KOPT-K1 (cell line): ENCODE results near the gene COPS8.

Experiments
- H3K27ac ChIP-seq: fragments of 200-600 bp; sonication (generic); 2 replicates; pipeline ENCODE4 v1.5.1; 2016; ENCODE audit warnings: antibody characterized with exemption, mild to moderate bottlenecking, low read depth, low read length; ENCODE audit not compliant: poor library complexity, severe bottlenecking
- H3K36me3 ChIP-seq: fragments of 200-600 bp; sonication (generic); 2 replicates; pipeline ENCODE4 v1.5.1; 2017; ENCODE audit warnings: antibody characterized with exemption, mild to moderate bottlenecking, low read length, moderate library complexity; ENCODE audit not compliant: insufficient read depth
- H3K9me3 ChIP-seq: fragments of 200-600 bp; sonication (generic); 2 replicates; pipeline ENCODE4 v1.5.1; 2017; ENCODE audit warnings: antibody characterized with exemption, low read length, mild to moderate bottlenecking; ENCODE audit not compliant: insufficient read depth, poor library complexity, severe bottlenecking

COPS8 gene

DNA sequence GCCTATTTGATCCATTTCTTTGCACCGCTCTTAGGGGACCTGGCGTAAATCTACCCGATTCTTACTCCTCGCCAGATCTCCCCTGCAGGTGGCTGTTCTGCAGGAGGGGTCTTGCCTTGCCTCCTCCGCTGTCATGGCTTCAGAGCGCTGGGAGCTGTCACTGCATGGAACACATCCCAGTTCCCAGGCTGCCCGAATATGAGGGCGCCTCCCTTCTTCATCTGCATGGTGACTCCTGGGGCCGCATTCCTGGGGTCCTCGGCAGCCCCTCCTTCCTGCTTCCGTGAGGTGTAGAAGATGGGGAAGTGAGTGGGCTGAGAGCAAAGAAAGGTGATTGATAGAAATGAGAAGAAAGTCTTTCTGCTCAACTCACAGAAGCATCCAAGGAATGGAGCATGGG, 27.3 kb upstream of the COPS8 start:
- H3K27ac ChIP-seq = no peak overlapping the region

DNA sequence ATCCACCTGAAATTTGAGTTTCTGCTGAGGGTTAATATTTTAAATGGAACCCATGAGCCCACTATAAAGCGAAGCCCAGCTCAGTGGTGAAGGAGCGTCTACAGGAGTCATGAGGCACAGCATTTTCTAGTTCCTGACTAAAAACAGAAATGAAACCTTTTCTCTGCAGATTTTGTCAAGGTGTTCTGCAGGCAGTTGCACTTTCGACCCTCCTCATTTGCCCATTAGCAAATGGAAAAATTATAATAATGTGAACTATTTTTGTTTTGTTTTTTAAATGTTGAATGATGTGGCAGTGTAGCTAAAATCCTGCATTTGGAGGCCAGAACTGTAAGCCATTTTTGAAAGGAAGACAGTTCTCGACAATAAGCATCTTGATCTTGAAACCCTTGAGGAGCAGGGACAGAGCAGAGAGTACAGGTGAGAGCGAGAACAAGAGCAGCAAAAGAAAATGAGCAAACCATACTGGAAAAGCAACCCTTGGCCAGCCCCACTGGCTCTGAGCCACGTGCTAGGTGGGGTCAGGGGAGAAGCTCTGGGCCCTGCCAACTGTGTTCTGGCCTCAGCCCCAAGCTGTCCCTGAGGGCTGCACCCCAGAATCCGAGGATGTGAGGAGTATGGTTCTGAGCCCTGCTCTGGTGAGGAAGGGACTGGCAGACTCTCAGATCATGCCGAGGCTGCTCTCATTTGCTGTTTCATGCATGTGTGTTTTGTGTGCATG, 26.4 kb upstream of the COPS8 start:
- H3K27ac ChIP-seq = no peak overlapping the region
- H3K9me3 ChIP-seq = no peaks in the 10 kb centered on the region
- H3K36me3 ChIP-seq = no peaks in the 10 kb centered on the region

More for the DNA sequence above, 27.3 kb upstream of the COPS8 start:
- Histone ChIP-seq H3K36me3 (no peaks in the 10 kb centered on the region), H3K9me3 (no peaks in the 10 kb centered on the region)

DNA sequence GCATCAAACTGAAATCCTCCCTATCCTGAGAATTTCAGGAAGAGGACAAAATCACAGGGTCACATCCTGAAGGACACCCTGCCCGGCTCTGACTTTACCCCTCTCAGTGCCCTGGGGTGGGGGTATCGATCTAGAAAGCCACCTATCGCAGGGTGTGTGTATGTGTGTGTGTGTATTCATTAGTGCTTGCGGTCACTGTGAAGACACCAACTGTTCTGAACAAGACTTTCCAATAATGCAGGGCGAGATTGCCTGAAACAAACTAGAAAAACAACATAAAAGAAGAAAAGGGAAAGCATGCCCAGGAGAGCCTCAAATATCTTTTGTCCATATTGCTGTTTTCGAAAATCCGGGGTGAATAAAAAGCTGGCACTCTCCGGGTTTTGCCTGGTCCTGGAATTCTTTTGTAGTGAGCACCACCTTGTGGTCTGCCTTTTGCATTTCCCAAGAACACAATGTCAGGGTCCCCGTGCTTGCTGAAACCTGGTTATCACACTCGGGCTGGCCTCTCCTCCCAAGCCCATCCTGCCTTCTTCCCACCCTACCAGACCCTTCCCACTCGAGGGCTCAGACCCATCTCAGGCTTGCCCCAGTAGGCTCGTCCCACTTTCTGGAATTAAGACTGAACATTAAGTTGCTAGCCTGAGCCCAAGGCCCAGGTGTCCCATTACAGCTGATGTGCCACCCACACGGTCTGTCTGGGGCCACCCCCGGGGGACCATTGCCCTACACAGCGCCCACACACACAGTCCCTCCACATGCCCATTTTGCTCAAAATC, 25.0 kb upstream of the COPS8 start:
- Histone ChIP-seq H3K9me3 (no peaks in the 10 kb centered on the region), H3K27ac (no peak overlapping the region), H3K36me3 (no peaks in the 10 kb centered on the region)

DNA sequence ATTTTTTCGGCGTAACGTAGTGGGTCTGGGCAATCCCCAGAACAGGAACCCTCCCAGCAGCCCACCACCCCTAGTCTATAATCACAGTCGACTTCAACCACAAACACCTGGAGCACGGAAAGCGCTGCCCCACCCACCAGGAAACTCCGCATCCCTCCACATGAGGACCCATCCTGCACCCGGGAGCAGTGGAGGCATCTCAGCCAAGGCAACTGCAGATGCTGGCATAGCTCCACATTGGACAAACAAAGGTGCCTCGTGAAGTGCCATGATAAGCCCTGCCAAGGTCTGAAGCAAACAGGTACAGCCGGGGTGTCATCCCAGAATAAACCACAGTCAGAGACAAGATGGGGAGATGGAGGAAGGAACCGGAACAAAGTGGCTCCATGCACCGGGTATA, 24.3 kb upstream of the COPS8 start:
- no peak overlapping the region for H3K27ac ChIP-seq
- no peaks in the 10 kb centered on the region for H3K9me3 ChIP-seq
- H3K36me3 ChIP-seq = no peaks in the 10 kb centered on the region

DNA sequence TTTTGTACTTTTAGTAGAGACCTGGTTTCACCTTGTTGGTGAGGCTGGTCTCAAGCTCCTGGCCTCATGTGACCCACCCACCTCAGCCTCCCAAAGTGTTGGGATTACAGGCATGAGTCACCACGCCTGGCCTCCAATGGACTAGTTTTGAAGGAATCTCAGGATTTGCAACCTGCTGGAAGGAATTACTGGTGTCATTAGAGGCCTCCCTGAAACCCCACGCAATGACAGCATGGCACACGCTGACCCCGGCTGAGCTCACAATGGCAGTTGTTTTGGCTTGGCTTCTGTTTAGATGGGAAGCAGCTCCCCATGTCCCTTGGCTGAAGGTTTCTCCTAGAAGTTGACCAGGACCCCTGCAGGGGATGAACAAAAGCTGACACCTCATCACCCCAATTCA, 23.1 kb upstream of the COPS8 start:
- no peaks in the 10 kb centered on the region for H3K9me3 ChIP-seq
- H3K27ac ChIP-seq = no peak overlapping the region
- H3K36me3 ChIP-seq = no peaks in the 10 kb centered on the region

DNA sequence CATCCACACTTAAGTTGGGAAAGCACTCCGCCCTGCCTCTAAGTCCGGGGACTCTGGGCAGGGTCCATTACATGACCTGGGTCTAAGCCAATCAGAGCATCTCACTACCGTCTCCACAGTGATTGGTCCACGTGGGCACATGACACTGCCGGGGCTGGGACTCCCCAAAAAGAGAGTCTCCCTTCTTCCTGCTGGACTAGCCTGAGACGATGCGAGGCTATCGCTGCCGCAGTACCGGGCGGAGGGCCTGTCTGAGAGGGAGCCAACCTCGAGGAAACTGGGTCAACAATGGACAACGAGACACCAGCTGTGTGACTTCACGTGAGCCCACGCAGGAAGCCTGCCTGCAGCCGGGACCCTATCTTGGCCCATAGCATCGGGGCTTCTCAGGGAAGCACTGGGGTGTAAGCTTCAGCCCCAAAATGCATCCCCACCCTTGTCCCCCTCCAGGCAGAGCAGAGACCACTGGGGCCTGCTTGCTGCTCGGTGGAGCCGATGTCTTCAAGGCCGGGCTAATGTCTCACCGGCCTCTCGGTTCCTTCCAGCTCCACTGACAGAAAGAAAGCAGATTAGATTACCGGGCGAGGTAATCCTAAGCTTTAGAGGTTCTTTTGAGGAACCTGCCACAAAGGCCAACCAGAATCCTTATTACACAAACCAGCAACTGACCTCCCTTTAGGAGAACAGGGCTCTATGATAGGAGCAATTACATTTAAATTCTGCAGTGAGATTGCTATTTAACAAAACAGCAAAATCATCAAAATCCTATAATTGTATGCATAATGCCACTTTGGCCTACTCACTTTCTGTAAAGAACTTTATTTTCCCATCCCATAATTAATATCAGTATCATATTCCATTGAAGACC, 21.3 kb upstream of the COPS8 start:
- Histone ChIP-seq H3K9me3 (no peaks in the 10 kb centered on the region), H3K27ac (no peak overlapping the region), H3K36me3 (no peaks in the 10 kb centered on the region)

DNA sequence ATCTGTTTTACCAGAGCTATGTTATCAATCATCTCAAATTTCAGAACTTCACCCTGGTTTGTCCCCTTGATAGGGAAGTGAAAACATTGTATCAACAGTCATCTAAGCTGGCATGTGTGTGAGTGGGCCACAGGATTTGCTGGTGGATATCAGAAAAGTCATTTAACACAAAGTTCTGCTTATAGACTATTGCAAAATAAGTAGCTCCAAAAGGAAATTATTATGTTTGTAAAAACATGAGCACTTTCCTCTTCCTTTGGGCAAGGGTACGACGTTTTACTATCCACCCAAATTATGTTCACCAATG, 20.7 kb upstream of the COPS8 start:
- Histone ChIP-seq H3K36me3 (no peaks in the 10 kb centered on the region), H3K27ac (no peak overlapping the region), H3K9me3 (no peaks in the 10 kb centered on the region)

DNA sequence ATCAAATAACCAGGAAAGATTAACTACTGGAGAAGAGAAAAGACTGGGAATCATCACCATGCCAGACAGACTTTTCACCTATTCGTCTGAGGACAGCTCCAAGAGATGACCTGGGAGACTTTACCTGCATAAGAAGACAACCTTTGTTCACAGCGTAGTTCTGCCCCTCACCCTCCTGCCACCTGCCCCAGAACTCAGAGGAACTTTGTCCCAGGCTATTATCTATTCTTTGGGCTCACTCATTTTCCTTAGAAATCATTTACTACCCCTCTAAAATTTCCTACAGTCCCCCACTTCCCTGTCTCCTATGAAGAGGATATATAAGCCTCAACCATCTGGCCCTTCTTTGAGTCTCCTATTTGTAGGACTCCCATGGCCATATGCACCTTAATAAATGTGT, 19.3 kb upstream of the COPS8 start:
- no peaks in the 10 kb centered on the region for H3K36me3 ChIP-seq
- H3K9me3 ChIP-seq = no peaks in the 10 kb centered on the region
- H3K27ac ChIP-seq = no peak overlapping the region

DNA sequence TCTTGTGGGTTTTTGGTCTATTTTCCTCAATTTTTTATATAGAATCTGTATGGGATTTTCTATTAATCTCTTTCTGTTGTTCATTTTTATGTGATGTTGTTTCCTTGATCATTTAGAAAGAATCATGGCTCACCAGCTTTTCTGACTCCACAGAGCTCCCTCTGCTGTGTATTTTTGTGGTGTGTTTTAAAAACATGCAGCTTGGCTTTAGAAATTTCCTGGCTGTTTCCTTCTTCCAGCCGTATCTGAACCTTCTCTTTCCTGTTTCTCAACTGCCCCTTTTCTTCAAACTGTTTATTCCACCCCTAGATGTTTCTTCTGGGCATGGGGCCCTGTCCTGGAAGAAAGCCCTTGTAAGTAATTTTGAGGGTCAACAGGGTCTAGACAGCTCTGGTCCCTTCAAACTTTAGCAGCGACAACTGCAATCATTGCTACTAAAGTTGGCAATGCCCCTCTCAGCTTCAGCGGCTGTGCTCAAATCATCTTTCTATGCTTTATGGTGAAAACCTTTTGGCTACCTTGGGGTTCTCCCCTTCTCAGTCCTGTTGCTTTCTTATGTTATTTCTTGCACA, 17.6 kb upstream of the COPS8 start:
- Histone ChIP-seq H3K36me3 (no peaks in the 10 kb centered on the region), H3K27ac (no peak overlapping the region), H3K9me3 (no peaks in the 10 kb centered on the region)

DNA sequence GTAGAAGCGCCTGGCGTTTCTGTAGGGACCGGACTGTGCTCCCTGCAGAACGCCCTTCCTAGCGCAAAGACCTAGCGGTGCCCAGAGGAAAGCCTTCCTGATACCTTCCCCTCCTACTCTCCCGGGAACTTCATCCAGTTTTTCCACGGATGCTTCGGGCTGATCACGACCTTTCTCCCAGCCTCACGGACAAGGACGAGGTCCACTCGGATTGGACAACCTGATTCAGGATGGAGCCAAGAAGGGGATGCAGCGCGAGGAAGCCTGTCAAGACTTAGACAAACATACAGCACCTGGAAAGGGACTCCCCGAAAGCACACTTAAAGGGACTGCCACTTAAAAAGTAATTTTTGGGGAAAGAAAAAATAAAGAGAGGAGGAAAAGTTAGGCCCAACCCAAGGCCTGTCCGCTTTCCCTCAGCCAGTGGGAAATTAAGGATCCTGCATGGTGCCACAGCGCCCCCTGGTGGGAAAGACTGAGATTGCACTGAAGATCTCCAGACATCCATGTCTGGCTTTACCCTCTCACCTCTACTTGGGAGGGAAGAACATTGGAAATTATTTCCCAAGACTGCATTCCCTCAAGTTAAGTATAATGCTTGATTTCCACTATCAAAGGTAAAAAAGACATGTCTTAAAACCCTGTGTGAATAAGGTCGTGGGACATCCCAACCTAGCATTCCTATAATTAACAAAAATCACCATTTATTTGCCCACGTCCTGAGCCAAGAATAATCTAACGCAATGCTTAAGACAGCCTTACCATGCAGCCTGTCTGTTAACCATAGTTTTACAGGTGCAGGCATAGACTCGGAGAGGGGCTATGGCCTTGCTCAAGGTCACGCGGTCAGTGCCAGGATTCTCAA, 13.4 kb upstream of the COPS8 start:
- Histone ChIP-seq H3K36me3 (no peaks in the 10 kb centered on the region), H3K27ac (no peak overlapping the region), H3K9me3 (no peaks in the 10 kb centered on the region)

DNA sequence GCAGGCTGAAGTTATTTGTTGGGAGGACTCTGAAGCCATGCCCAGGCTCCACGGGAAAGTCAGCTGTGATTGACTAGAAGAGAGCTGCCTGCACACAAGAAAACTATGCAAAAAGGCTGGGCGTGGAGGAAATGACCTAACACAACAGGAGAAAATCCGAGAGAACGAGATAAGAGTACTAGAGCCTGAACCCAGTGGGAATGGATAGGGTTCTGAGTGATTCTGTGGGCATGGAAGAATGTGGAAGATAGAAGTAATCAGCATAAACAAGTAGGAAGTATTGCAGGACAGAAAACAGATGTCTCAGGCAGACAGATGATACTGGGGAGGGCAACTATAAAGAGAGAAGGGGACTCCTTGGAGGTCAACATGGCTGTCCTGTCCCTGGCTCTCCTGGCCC, 12.1 kb upstream of the COPS8 start:
- Histone ChIP-seq H3K27ac (no peak overlapping the region), H3K36me3 (no peaks in the 10 kb centered on the region), H3K9me3 (no peaks in the 10 kb centered on the region)

DNA sequence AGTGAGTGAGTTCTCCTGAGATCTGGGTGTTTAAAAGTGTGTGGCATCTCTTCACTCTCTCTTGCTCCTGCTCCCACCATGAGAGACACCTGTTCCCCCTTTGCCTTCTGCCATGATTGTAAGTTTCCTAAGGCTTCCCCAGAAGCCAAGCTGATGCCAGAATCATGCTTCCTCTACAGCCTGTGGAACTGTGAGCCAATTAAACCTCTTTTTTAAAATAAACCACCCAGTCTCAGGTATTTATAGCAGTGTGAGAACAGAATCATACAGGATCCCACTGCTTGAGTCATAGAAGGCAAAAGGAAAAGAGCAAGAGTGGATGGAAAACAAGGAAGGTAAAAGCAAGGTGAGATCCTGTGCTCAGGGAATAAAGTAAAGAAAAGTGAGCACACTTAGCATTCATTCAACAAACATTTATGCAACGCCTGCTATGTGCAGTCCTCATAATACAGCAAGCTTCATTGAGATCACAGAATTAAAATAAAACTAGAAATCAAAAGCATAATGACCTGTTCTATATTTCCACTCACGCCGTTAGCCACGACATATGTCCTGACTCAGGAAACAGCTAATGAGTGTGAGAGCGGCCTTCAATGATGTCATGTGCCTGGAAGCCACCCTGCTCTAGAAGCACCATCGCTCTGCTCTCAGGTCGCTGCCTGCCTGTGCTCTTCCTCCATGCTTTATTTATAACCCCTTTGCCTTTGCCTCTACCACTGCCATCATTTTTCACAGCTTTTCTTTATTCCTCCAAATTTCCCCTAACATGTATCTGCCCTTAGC, 11.3 kb upstream of the COPS8 start:
- Histone ChIP-seq H3K27ac (no peak overlapping the region), H3K9me3 (no peaks in the 10 kb centered on the region), H3K36me3 (no peaks in the 10 kb centered on the region)

DNA sequence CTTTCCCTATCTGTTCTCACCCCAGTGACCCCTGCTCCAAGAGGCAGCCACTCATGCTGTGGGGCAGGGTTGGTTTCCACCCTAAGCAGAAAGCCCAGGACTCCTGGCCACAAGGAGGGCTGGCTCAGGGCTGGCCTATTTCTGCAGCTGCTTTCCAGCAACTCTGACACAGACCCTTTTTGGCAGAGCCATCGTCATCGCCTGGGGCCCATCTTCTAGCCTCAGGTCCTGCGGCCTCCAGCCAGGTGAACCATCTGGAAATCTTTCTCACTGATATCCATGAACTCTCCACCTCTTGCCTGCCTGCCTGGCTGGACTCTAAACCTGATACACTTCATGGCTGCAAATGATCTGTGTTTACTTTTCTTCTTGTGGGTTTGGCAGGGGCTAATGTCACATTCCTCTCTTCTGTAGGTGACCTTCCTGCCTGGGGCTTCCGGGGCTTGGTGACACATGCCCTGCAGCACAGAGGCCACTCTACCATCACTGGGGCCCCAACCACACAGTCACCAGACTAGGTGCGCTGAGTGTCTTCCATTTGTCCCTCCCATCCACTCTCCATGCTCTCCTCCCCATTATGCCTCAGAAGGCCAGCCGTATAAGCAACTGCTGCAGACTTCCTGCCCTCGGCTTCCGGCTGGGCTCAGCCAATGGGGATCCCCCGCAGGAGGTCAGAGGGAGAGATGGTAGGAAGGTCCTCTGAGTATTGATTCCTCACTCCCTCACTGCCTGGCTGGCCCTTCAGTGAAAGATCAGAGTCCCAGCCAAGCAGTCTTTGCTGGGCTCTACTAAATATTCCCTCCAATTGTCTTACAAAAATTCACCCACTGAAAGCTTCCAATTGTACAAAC, 9.7 kb upstream of the COPS8 start:
- H3K27ac ChIP-seq = no peak overlapping the region
- H3K9me3 ChIP-seq = no peaks in the 10 kb centered on the region
- no peaks in the 10 kb centered on the region for H3K36me3 ChIP-seq
